NCI-H226 (cell line): ENCODE results near the gene IFI30.

Experiments
- DNase-seq: peaks from one replicate; pipeline ENCODE4 v3.0.0-alpha.2; 2015

The IFI30 gene

GRCh38 chr19:18173572-18174288, at the start of gene IFI30:
Gene IFI30 (plus strand): TSS chr19:18173813. CDS start chr19:18173842, 29 bp downstream.
- DNase-seq = peak; percentile 26

- no peak for DNase-seq
These were observed 49.8 kb upstream of the IFI30 start for GRCh38 chr19:18123819-18124218.

- no peak for DNase-seq
These were observed 47.5 kb upstream of the IFI30 start for GRCh38 chr19:18126097-18126496.

- DNase-seq = no peak
These were observed 45.6 kb upstream of the IFI30 start for GRCh38 chr19:18128044-18128443.

- DNase-seq = no peak
These were observed 44.8 kb upstream of the IFI30 start for GRCh38 chr19:18128805-18129204.

- DNase-seq = no peak
These were observed 42.9 kb upstream of the IFI30 start for GRCh38 chr19:18130523-18131242.

- no peak for DNase-seq
These were observed 41.6 kb upstream of the IFI30 start for GRCh38 chr19:18131841-18132596.

- DNase-seq = peak; percentile 21
These were observed 37.7 kb upstream of the IFI30 start for GRCh38 chr19:18135712-18136584.

GRCh38 chr19:18137242-18137641, 36.4 kb upstream of the IFI30 start:
- DNase-seq = peak; percentile 16

- DNase-seq = no peak
These were observed 35.8 kb upstream of the IFI30 start for GRCh38 chr19:18137657-18138339.

GRCh38 chr19:18140473-18140872, 33.1 kb upstream of the IFI30 start:
- no peak for DNase-seq

GRCh38 chr19:18141031-18141430, 32.6 kb upstream of the IFI30 start:
- no peak for DNase-seq

GRCh38 chr19:18143902-18144301, 29.7 kb upstream of the IFI30 start:
- DNase-seq = no peak

GRCh38 chr19:18144361-18144760, 29.3 kb upstream of the IFI30 start:
- no peak for DNase-seq

- no peak for DNase-seq
These were observed 28.7 kb upstream of the IFI30 start for GRCh38 chr19:18144906-18145305.

- no peak for DNase-seq
These were observed 28.1 kb upstream of the IFI30 start for GRCh38 chr19:18145391-18145999.

GRCh38 chr19:18147396-18147795, 26.2 kb upstream of the IFI30 start:
- DNase-seq = no peak

- no peak for DNase-seq
These were observed 24.0 kb upstream of the IFI30 start for GRCh38 chr19:18149596-18149975.

GRCh38 chr19:18150776-18151624, 22.6 kb upstream of the IFI30 start:
- DNase-seq = no peak

- DNase-seq = peak; percentile 94
These were observed 21.2 kb upstream of the IFI30 start for GRCh38 chr19:18152442-18152816.
